ENCODE results near the gene PRKCZ. TPM values are rescaled to one million over a fixed set of nuclear protein-coding genes. Genes with fewer than 3 reads are reported as not detected.

PRKCZ gene
- total RNA-seq, 1 donor from 2014 or later: 37.6 TPM

GRCh38 chr1:2133879-2134215 lies 83.6 kb downstream of the PRKCZ start:
- Histone ChIP-seq H3K36me3 (ENCODE audit: control insufficient read depth, insufficient read depth, low read length) (no peaks in the 10 kb centered on the region), H3K4me3 (ENCODE audit: low read depth, low read length) (peak overlapping the region; percentile 49), H3K27me3 (ENCODE audit: control insufficient read depth, insufficient read depth, low read length) (no peaks in the 10 kb centered on the region)
- DNase-seq (ENCODE audit: low read depth): no peak
- no peak for TF ChIP-seq CTCF (IDR thresholded peaks at IDR 0.05; ENCODE audit: insufficient read depth, low read length, poor library complexity, severe bottlenecking)

DNA sequence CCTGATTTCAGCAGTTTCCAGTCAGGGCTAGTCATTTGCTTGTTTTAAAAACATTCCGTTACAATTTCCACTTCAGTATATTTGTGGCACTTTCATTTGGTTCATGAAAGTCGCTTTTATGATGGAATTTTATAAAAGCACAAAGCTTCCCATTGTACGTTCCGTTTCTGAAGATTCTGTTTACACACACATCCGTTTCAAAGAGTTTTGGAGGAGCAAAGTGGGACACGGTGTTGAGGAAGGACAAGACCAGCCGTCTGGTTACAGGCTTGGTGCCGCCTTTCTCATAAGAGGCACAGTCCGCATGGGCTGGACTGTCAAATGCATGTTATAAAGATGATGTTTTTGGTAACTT lies 84.0 kb downstream of the PRKCZ start:
- H3K36me3 ChIP-seq (ENCODE audit: control insufficient read depth, insufficient read depth, low read length): no peaks in the 10 kb centered on the region
- H3K4me3 ChIP-seq (ENCODE audit: low read depth, low read length): no peak overlapping the region
- no peaks in the 10 kb centered on the region for H3K27me3 ChIP-seq (ENCODE audit: control insufficient read depth, insufficient read depth, low read length)
- no peak for DNase-seq (ENCODE audit: low read depth)
- TF ChIP-seq CTCF (IDR thresholded peaks at IDR 0.05; ENCODE audit: insufficient read depth, low read length, poor library complexity, severe bottlenecking): no peak

DNA sequence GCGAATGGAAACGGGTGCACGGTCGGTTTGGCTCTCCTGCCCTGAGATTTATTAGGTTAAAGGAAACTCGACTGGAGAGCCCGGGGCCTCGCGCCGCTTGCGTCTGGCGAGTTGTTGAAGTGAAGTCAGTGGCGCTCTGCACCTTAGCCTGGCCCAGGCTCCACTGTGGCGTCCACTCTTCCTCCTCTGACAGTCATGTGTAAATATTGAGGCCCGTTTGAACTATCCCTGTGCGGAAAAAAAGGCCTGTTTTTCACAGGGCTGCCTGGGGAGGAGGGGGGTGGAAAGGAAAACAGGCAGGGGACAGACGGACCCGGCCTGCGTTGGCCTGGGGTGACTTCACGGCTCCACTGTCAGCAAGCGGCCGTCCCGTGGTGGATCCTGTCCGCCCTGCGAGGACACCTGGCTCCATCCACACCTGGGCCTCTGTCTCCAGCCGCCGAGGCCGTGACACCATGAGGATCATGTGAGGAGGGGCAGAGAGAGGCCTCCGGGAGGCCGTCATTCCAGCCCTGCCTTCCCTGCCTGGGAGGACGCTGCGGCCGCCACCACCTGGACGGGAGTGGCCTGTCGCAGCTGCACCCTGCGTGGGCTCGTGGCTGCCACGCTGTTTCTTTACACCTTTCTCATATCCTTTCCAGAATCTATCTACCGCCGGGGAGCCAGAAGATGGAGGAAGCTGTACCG lies 84.6 kb downstream of the PRKCZ start:
- Histone ChIP-seq H3K4me3 (ENCODE audit: low read depth, low read length) (no peak overlapping the region), H3K36me3 (ENCODE audit: control insufficient read depth, insufficient read depth, low read length) (no peaks in the 10 kb centered on the region), H3K27me3 (ENCODE audit: control insufficient read depth, insufficient read depth, low read length) (no peaks in the 10 kb centered on the region)
- DNase-seq (ENCODE audit: low read depth): no peak
- no peak for TF ChIP-seq CTCF (IDR thresholded peaks at IDR 0.05; ENCODE audit: insufficient read depth, low read length, poor library complexity, severe bottlenecking)

GRCh38 chr1:2135441-2135841 lies 85.2 kb downstream of the PRKCZ start:
- H3K4me3 ChIP-seq (ENCODE audit: low read depth, low read length): no peak overlapping the region
- no peaks in the 10 kb centered on the region for H3K27me3 ChIP-seq (ENCODE audit: control insufficient read depth, insufficient read depth, low read length)
- H3K36me3 ChIP-seq (ENCODE audit: control insufficient read depth, insufficient read depth, low read length): no peaks in the 10 kb centered on the region
- DNase-seq (ENCODE audit: low read depth): peak; percentile 19
- TF ChIP-seq CTCF (IDR thresholded peaks at IDR 0.05; ENCODE audit: insufficient read depth, low read length, poor library complexity, severe bottlenecking): no peak

DNA sequence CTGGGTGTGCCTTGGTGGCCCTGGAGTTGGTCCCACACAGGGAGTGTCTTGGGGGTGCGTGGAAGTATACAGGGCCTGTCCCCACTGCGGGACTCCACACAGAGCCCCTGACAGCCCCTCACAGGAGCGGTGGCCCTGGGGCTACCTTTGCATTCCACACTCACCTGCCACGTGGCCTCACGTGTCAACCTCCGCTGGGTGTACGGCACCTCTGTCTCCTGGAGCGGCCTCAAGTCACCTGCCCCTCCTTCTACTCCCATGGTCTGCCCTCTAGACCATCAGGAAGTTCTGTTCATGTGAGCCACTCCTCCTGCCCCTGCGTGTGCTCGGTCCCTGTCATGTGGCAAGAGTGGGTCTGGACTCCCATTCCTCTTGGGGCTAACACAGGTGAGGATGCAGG lies 85.7 kb downstream of the PRKCZ start:
- H3K36me3 ChIP-seq (ENCODE audit: control insufficient read depth, insufficient read depth, low read length): no peaks in the 10 kb centered on the region
- H3K4me3 ChIP-seq (ENCODE audit: low read depth, low read length): no peak overlapping the region
- DNase-seq (ENCODE audit: low read depth): no peak
- H3K27me3 ChIP-seq (ENCODE audit: control insufficient read depth, insufficient read depth, low read length): no peaks in the 10 kb centered on the region
- TF ChIP-seq CTCF (IDR thresholded peaks at IDR 0.05; ENCODE audit: insufficient read depth, low read length, poor library complexity, severe bottlenecking): no peak
